Brain microvascular endothelial cell (primary cell): ENCODE measurements around the gene VWA5B1.
A peak's percentile ranks its signal among the peaks of the same experiment; 100 is the strongest.

Experiments
- DNase-seq: peaks from one replicate; pipeline ENCODE4 v3.0.0-alpha.2; 2020
- H3K27ac ChIP-seq: fragments of 250-450 bp; sonication (Bioruptor Pico); 2 replicates; pipeline ENCODE4 v1.5.1; 2020; ENCODE audit warnings: mild to moderate bottlenecking, moderate library complexity
- H3K27me3 ChIP-seq: fragments of 250-450 bp; sonication (Bioruptor Pico); replicated peaks from 2 replicates; pipeline ENCODE4 v1.5.1; 2020; ENCODE audit warnings: mild to moderate bottlenecking
- H3K36me3 ChIP-seq: fragments of 250-450 bp; sonication (Bioruptor Pico); replicated peaks from 2 replicates; pipeline ENCODE4 v1.5.1; 2020; ENCODE audit warnings: mild to moderate bottlenecking
- H3K4me3 ChIP-seq: 2 replicates; pipeline ENCODE4 v1.5.1; 2011; ENCODE audit warnings: low read depth, mild to moderate bottlenecking, control low read depth, low read length, moderate library complexity
- CTCF ChIP-seq: IDR thresholded peaks from 2 replicates; pipeline ENCODE4 v1.5.1; 2011; ENCODE audit warnings: low read depth, mild to moderate bottlenecking, moderate library complexity, low read length, control low read depth, inconsistent platforms; ENCODE audit errors: missing control alignments
- in situ Hi-C: cut with HindIII; loops from 2 replicates; pipeline ENCODE4 v1.10.0; 2017; ENCODE audit warnings: low sequenced_read_pairs, low pct_ligation_motif_present

The VWA5B1 gene

GRCh38 chr1:20379075-20379474 lies 88.4 kb downstream of the VWA5B1 start:
- H3K36me3 ChIP-seq: no peaks in the 10 kb centered on the region
- no peak overlapping the region for H3K4me3 ChIP-seq
- peaks cover 4% of the 10 kb centered on the region for H3K27me3 ChIP-seq
- no peak overlapping the region for H3K27ac ChIP-seq
- DNase-seq: no peak
- no peak for TF ChIP-seq CTCF
- in situ Hi-C loops: no loop called here

GRCh38 chr1:20380175-20380574 lies 89.5 kb downstream of the VWA5B1 start:
- TF ChIP-seq CTCF: no peak
- in situ Hi-C loops: no loop called here
- Histone ChIP-seq H3K4me3 (no peak overlapping the region), H3K36me3 (no peaks in the 10 kb centered on the region), H3K27ac (no peak overlapping the region), H3K27me3 (peaks cover 4% of the 10 kb centered on the region)
- no peak for DNase-seq

- Histone ChIP-seq H3K27ac (no peak overlapping the region), H3K36me3 (no peaks in the 10 kb centered on the region), H3K27me3 (peaks cover 4% of the 10 kb centered on the region), H3K4me3 (no peak overlapping the region)
- TF ChIP-seq CTCF: no peak
- in situ Hi-C loops: no loop called here
- peak; percentile 24 for DNase-seq
Measured at GRCh38 chr1:20380616-20381035, 90.0 kb downstream of the VWA5B1 start.

- TF ChIP-seq CTCF: no peak
- DNase-seq: no peak
- Histone ChIP-seq H3K4me3 (no peak overlapping the region), H3K27ac (no peak overlapping the region), H3K27me3 (peaks cover 10% of the 10 kb centered on the region), H3K36me3 (no peaks in the 10 kb centered on the region)
- in situ Hi-C loops: no loop called here
Measured at GRCh38 chr1:20381045-20381641, 90.5 kb downstream of the VWA5B1 start.

GRCh38 chr1:20381961-20382360 lies 91.3 kb downstream of the VWA5B1 start:
- in situ Hi-C loops: no loop called here
- Histone ChIP-seq H3K27ac (no peak overlapping the region), H3K36me3 (no peaks in the 10 kb centered on the region), H3K4me3 (no peak overlapping the region), H3K27me3 (peaks cover 13% of the 10 kb centered on the region)
- TF ChIP-seq CTCF: no peak
- no peak for DNase-seq

- Histone ChIP-seq H3K4me3 (no peak overlapping the region), H3K27me3 (peaks cover 20% of the 10 kb centered on the region), H3K36me3 (no peaks in the 10 kb centered on the region), H3K27ac (no peak overlapping the region)
- DNase-seq: no peak
- in situ Hi-C loops: no loop called here
- no peak for TF ChIP-seq CTCF
Measured at GRCh38 chr1:20382711-20383110, 92.0 kb downstream of the VWA5B1 start.
